DND-41 (cell line): Measurements from ENCODE around the gene LAD1.

ENCODE experiments used
- ATAC-seq: fragments of 200-7000 bp; cut with Tn5 transposase; 3 replicates; pipeline ENCODE4 v1.9.1; 2021; ENCODE audit warnings: low read depth; ENCODE audit not compliant: insufficient read depth
- DNase-seq: peaks from one replicate; pipeline ENCODE4 v3.0.0-alpha.2; 2020
- H2AFZ ChIP-seq: 2 replicates; pipeline ENCODE4 v1.6.0; 2012; ENCODE audit warnings: low read depth, low read length
- H3K27ac ChIP-seq: 2 replicates; pipeline ENCODE4 v1.5.1; 2012; ENCODE audit warnings: low read length, inconsistent platforms
- H3K27me3 ChIP-seq: fragments of 200-600 bp; sonication (generic); 2 replicates; pipeline ENCODE4 v1.6.0; 2012; ENCODE audit warnings: low read length, mild to moderate bottlenecking, inconsistent platforms; ENCODE audit not compliant: insufficient read depth, poor library complexity
- H3K36me3 ChIP-seq: 2 replicates; pipeline ENCODE4 v1.5.1; 2012; ENCODE audit warnings: low read length, inconsistent platforms; ENCODE audit not compliant: insufficient read depth
- H3K4me1 ChIP-seq: 2 replicates; pipeline ENCODE4 v1.5.1; 2012; ENCODE audit warnings: mild to moderate bottlenecking, low read length; ENCODE audit not compliant: insufficient read depth
- H3K4me2 ChIP-seq: 2 replicates; pipeline ENCODE4 v1.6.0; 2012; ENCODE audit warnings: mild to moderate bottlenecking, moderate library complexity, low read length, inconsistent platforms; ENCODE audit not compliant: insufficient read depth
- H3K4me3 ChIP-seq, 2 experiments: fragments of 200-600 bp in 1 of 2; shearing (Covaris generic) in 1 of 2; 2 replicates each; pipeline ENCODE4 v1.5.1; 2012 to 2016; ENCODE audit warnings: inconsistent platforms in 2 of 2, low read length in 2 of 2, mild to moderate bottlenecking in 2 of 2, low read depth in 1 of 2, moderate library complexity in 1 of 2
- H3K79me2 ChIP-seq: 2 replicates; pipeline ENCODE4 v1.6.0; 2012; ENCODE audit warnings: low read length, inconsistent platforms; ENCODE audit not compliant: insufficient read depth
- H3K9ac ChIP-seq: 2 replicates; pipeline ENCODE4 v1.6.0; 2012; ENCODE audit warnings: low read depth, mild to moderate bottlenecking, inconsistent platforms, low read length, moderate library complexity
- H3K9me3 ChIP-seq: 2 replicates; pipeline ENCODE4 v1.5.1; 2012; ENCODE audit warnings: low read length, moderate library complexity, mild to moderate bottlenecking, inconsistent platforms; ENCODE audit not compliant: insufficient read depth, severe bottlenecking
- H4K20me1 ChIP-seq: 2 replicates; pipeline ENCODE4 v1.6.0; 2012; ENCODE audit warnings: low read length; ENCODE audit not compliant: insufficient read depth
- EZH2 ChIP-seq: IDR thresholded peaks from 3 replicates; pipeline ENCODE4 v1.6.1; 2012; ENCODE audit warnings: borderline replicate concordance, low read depth, mild to moderate bottlenecking, moderate library complexity, low read length, inconsistent platforms; ENCODE audit not compliant: severe bottlenecking
- TF ChIP-seq, protein P1 (sequence below): IDR thresholded peaks from 2 replicates; pipeline ENCODE4 v1.5.1; 2012; ENCODE audit warnings: borderline replicate concordance, low read length, moderate library complexity, mild to moderate bottlenecking; ENCODE audit not compliant: poor library complexity, severe bottlenecking; ENCODE audit errors: extremely low read depth

LAD1 gene

DNA sequence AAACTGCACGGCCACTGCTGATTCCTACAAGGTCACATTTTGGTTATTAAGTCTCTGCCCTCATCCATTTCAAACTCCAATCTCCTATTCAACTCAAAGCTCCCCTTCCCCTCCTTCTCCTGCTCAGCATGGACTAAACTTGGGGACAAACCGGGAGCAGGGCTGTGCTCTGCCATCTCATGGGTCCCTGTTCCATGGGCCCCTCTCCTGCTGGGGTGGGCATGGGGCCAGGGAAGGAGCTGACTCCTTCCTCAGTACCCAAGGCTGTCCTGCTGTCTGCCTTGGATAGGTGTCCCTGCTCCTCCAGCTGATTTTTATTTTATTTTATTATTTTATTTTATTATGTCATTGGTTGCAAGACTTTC lies 48.8 kb downstream of the LAD1 start:
- Histone ChIP-seq H3K27ac (no peak overlapping the region), H3K36me3 (no peaks in the 10 kb centered on the region), H3K4me1 (no peaks in the 10 kb centered on the region), H4K20me1 (no peaks in the 10 kb centered on the region), H2AFZ (no peak overlapping the region), H3K27me3 (no peaks in the 10 kb centered on the region), H3K79me2 (no peaks in the 10 kb centered on the region), H3K4me2 (no peak overlapping the region), H3K9ac (no peak overlapping the region), H3K4me3 (no peak overlapping the region), H3K9me3 (no peaks in the 10 kb centered on the region)
- ATAC-seq (no peak), DNase-seq (no peak)
- no peak for TF ChIP-seq EZH2
- TF ChIP-seq, protein P1, sequence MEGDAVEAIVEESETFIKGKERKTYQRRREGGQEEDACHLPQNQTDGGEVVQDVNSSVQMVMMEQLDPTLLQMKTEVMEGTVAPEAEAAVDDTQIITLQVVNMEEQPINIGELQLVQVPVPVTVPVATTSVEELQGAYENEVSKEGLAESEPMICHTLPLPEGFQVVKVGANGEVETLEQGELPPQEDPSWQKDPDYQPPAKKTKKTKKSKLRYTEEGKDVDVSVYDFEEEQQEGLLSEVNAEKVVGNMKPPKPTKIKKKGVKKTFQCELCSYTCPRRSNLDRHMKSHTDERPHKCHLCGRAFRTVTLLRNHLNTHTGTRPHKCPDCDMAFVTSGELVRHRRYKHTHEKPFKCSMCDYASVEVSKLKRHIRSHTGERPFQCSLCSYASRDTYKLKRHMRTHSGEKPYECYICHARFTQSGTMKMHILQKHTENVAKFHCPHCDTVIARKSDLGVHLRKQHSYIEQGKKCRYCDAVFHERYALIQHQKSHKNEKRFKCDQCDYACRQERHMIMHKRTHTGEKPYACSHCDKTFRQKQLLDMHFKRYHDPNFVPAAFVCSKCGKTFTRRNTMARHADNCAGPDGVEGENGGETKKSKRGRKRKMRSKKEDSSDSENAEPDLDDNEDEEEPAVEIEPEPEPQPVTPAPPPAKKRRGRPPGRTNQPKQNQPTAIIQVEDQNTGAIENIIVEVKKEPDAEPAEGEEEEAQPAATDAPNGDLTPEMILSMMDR: no peak

DNA sequence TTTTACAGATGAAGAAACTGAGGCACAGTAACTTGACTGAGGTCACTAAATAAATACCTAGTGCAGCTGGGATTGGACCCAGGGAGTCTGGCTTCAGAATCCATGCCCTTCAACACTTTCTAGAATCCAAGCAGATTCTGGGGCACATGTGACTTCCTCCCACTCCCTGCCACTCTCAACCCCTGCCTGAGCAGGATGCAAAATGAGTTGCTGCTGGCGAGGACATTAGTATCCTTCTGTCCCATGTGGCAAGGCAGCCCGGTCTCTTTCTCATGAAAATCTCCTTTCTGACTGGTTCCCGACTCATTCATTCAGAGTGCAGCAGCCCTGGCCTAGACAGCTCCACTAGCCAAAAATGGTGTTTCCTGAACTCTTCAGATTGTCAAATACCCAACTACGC lies 50.0 kb downstream of the LAD1 start:
- ATAC-seq (no peak), DNase-seq (no peak)
- Histone ChIP-seq H2AFZ (no peak overlapping the region), H3K9ac (no peak overlapping the region), H3K79me2 (no peaks in the 10 kb centered on the region), H3K9me3 (no peaks in the 10 kb centered on the region), H3K4me3 (no peak overlapping the region), H3K27ac (no peak overlapping the region), H3K27me3 (no peaks in the 10 kb centered on the region), H4K20me1 (no peaks in the 10 kb centered on the region), H3K4me1 (no peaks in the 10 kb centered on the region), H3K36me3 (no peaks in the 10 kb centered on the region), H3K4me2 (no peak overlapping the region)
- no peak for TF ChIP-seq EZH2
- TF ChIP-seq, protein P1: no peak

DNA sequence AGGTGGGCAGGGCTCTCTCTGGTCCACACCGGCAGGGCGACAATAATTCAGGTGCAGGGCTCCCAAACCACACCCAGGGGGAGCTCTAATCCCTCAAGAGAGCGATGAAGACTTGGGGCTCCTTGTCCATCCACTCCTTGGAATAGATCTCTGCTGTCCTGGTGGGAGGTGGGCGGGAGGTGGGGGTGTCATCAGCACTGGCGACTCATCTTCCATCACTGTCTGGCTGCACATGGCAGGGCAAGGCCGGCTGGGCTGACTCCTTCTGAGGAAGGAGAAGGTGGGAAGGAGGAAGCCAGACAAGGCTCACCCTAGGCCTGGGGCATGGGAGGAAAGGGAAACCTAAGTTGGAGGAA lies 50.9 kb downstream of the LAD1 start:
- TF ChIP-seq EZH2: no peak
- TF ChIP-seq, protein P1: peak; percentile 62
- H3K27me3 ChIP-seq: no peaks in the 10 kb centered on the region
- H3K9me3 ChIP-seq: no peaks in the 10 kb centered on the region
- H3K4me3 ChIP-seq: no peak overlapping the region
- DNase-seq (peak; percentile 45), ATAC-seq (peak; percentile 78; the same call in 2 of the 3 replicates)
- no peak overlapping the region for H3K4me2 ChIP-seq
- no peak overlapping the region for H3K9ac ChIP-seq
- no peak overlapping the region for H3K27ac ChIP-seq
- H3K4me1 ChIP-seq: no peaks in the 10 kb centered on the region
- H2AFZ ChIP-seq: no peak overlapping the region
- no peaks in the 10 kb centered on the region for H3K36me3 ChIP-seq
- H4K20me1 ChIP-seq: no peaks in the 10 kb centered on the region
- H3K79me2 ChIP-seq: no peaks in the 10 kb centered on the region

DNA sequence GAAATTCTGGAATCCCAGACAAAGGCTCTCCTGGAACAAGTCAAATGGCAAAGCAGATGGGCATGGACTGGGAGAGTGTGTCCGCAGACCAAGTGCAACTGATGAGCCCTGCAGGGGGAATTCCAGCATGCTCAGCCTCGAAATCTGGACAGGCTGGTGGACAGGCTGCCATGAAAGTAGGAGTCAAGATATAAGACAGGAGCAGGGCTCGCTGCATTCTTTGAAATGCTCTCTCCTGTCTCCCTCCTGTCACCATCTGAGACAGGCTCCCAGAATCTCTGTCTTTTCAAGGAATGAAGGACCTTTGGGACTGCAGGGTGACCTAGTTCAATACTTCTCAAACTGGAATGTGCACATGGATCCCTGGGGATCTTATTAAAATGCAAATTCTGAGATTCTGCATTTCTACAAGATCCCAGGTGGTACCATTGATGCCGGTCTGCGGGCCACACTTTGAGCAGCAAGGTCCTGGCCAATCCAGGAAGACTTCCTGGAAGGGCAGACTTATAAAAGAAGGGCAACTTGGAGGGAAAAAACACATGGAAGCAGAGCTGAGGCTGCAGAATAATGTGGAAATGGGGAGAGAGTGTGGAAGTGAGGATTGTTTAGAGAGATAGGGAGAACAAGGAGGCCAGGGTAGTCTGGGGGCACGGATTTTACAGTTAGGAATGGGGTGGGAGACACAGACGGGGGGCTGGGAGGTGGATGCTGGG lies 51.5 kb downstream of the LAD1 start:
- Histone ChIP-seq H3K9ac (no peak overlapping the region), H3K27ac (no peak overlapping the region)

More for the DNA sequence above, 51.5 kb downstream of the LAD1 start:
- Histone ChIP-seq H4K20me1 (no peaks in the 10 kb centered on the region), H3K4me3 (no peak overlapping the region), H3K79me2 (no peaks in the 10 kb centered on the region), H3K4me2 (no peak overlapping the region), H3K9me3 (no peaks in the 10 kb centered on the region), H3K27me3 (no peaks in the 10 kb centered on the region), H3K36me3 (no peaks in the 10 kb centered on the region), H3K4me1 (no peaks in the 10 kb centered on the region), H2AFZ (no peak overlapping the region)
- no peak for DNase-seq
- TF ChIP-seq EZH2: no peak
- TF ChIP-seq, protein P1: no peak
- no peak for ATAC-seq
